OCI-M2 (cell line): ENCODE measurements around the gene SCRG1.

Source experiments
- DNase-seq: peaks from one replicate; lab custom pipeline; 2025; ENCODE audit not compliant: unreplicated experiment; lab: John Stamatoyannopoulos, UW

SCRG1 gene

DNA sequence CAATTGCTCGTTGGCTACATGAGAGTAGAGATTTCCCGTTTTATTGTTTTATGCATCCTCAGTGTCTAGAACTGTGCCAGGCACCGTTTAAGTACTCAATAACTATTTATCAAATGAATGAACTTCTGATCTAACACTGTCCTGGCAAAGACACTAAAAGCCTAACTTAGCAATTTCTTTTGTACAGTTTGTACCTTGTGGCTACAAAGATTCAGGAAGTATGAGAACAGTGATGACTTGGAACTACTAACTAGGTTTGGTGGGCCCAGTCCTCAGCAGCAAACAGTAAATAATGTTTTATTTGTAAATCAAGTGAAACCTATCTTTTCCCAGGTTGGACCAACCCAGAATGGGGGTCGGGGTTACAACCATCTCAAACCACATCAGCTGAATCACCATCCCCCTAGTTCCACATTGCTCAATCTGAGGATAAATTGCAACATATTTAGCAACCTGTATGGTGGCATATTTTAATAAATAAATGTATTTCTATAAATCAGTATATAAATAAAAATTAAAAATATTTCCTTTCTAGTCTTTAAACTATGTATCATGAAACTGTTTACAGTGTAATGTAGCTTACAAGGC is 12.3 kb upstream of the SCRG1 start:
- DNase-seq, result no peak

DNA sequence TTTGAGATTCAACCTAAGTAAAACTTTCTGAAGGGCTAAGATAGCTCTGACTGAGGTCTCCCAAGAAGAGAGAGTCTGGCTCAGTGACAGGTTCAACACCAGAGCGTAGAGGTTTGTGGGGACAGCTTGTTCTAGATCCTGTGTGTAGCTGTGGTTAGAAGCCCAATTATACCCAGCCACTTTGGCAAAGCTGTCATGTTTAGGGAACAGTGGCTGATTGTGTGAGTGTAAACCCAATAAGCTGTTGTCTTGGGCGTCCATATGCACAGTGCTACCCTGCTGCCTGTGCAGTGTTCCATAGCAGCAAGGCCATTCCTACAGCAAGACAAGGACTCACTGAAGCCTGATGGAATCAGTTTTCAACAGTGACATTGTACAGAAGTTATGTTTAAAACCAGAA is 11.2 kb upstream of the SCRG1 start:
- DNase-seq, result no peak

GRCh38 chr4:173405840-173406606 is 7.1 kb upstream of the SCRG1 start:
- DNase-seq, result no peak

GRCh38 chr4:173404296-173404865 is 5.5 kb upstream of the SCRG1 start:
- no peak for DNase-seq

- no peak for DNase-seq
Observed at GRCh38 chr4:173403051-173403450, 4.1 kb upstream of the SCRG1 start.

- DNase-seq, result no peak
Observed at GRCh38 chr4:173401063-173401462, 2.1 kb upstream of the SCRG1 start.

DNA sequence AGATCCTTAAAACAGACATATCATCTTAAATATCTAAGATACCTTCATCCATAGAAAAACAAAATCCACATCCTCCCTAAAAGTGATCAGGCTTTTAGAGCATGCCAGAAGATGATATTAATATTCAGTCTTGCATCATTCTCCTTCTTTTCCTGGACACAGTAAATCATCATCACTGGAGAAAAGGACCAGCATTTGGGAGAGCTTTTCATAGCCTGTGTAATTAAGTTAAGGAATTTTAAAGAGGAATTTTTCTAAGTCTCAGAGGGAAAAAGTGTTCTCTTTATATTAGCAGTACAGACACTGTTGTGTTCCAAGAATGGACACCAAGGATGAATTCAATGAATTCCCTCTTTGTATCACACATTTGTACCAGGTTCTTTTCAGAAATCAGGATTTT is 696 bp downstream of the SCRG1 start:
- no peak for DNase-seq

DNA sequence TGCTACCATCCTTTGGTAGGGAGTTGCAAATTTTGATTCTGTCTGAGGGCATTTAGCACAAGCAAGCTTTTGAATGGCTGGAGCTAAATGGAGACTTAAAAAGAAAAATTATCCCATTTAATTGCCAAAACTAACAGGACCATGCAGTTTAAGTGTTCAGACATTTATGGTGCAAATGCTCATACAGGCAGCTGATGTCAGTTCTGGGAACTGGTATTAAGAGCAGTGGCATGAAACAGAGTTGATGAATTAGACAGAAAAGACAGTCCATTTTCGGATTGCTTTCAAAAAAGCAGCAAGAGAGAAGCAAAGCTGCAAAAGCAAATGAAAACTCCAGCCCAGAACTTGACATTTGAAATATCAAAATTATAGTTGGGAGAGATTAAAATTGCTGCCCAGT is 1.3 kb downstream of the SCRG1 start:
- DNase-seq, result no peak

GRCh38 chr4:173391701-173392100 is 7.2 kb downstream of the SCRG1 start:
- DNase-seq, result no peak

DNA sequence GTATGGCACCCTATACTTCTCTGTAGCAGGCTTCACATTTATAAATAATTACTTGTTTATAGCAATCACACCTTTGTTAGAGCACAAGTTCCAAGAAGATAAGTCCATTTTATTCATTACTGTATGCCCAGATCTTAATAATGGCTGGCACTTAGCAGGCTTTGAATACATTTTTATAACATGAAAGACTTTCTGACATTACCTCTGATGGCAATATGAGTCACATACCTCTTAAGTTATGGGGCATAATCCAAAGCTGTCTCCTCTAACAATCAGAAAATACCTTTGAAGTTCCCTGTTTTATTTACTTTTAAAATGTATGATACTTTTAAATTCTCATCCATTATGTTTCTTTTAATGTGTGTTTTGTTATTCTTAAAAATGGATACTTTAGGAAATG is 12.2 kb downstream of the SCRG1 start:
- no peak for DNase-seq

DNA sequence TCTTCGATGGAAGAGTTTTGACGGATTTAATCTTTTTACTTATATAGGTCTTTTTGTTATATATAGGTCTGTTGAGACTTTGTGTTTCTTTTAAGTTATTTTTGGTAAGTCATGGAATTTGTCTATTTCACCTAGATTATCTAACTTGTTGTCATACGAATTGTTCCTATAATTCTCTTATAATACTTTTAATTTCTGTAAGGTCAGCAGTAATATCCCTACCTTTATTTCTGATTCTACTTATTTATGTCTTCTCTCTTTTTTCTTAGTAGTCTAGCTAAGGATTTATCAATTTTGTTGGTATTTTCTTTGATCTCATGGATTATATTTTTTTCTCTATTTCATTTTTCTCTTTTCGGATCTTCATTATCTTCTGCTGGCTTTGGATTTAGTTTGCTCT is 16.6 kb downstream of the SCRG1 start:
- no peak for DNase-seq

GRCh38 chr4:173381610-173382009 is 17.3 kb downstream of the SCRG1 start:
- DNase-seq, result no peak

GRCh38 chr4:173380987-173381386 is 17.9 kb downstream of the SCRG1 start:
- DNase-seq, result no peak

DNA sequence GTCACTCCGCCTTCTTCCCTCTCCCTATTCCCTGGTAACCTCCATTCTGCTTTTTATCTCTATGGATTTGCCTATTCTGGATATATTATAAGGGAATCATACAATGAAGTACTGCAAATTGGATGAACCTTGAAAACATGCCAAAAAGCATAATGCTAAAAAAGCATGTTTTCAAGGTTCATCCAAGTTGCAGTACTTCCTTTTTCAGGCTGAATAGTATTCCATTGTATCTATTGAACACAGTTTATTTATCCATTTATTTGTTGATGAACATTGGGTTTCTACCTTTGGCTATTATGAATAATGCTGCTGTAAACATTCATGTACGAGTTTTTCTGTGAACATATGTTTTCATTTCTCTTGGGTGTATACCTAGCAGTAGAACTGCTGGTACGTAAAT is 19.0 kb downstream of the SCRG1 start:
- no peak for DNase-seq

DNA sequence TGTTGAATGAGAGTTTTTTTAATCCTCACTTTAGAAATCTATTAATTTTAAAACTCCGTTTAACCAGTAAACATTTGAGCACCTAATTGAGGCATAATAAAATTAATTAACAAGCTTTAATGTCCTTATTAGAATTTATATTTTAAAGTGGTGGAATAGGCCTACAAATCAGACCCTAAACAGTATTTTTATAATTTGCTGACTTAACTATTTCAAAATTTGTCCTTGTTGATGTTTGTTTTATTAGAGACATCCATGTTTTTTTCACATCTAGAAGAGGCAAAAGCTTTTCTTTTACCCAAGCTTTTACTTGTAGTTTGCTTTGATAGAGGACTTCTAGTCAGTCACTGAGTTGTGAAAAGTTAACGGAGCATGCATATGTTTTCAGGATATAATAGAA is 24.3 kb downstream of the SCRG1 start:
- no peak for DNase-seq

- DNase-seq, result no peak
Observed at GRCh38 chr4:173371292-173372192, 27.4 kb downstream of the SCRG1 start.

DNA sequence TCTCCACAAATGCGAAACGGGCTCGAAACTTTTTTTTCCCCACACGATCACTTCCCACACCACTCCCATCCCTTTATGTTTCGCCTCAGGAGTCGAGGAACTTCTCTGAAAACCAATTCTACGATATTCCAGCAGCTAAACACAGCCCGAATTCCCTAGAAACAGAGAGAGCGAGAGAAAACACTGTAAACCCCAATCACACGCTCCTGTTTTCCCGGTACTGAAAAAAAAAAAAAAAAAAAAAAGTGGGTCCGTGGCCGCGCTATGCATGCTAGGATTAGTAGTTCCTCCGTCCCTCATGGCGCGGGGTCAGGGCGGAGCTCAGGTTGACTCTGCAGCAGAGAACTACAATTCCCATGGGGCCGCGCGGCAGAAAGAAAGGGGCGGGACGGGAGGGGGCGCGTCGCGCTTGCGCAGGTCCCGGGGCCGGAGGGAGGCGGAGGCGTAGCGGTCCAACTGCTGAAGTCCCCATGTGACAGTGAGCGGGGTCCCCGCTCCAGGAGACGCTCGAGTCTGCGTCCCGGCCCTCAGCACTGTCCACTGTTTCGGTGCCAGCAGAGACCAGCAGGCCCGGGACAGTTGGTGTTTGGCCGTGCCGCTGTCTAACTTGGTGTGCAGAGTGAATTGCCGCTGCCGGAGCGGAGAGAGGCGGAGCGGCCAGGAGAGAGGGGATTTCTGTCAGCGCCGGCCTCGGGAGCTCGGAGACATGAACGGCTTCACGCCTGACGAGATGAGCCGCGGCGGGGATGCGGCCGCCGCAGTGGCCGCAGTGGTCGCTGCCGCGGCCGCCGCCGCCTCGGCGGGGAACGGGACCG is 28.2 kb downstream of the SCRG1 start, which contains the start of gene SAP30:
SAP30 (plus strand) TSS at position 478 of the 815 bp plus-strand sequence; CDS start at position 707, 229 bp downstream.
- peak; percentile 37 for DNase-seq

DNA sequence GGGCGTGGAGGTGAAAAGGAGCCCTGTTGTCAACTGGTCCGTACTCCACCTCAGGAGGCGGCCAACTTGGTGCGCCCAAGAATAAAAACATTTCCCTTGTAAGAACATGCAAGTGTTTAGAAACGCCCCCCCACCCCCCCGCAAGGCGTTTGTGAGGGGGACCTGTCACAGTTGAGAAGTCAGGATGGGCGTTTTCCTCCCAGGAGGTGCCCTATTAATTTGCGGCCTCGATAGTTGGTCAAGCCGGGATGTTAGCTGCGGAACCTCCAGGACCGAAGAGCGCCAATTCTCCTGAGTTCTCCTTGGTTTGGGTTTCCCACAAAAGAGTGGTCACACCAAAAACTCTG is 28.8 kb downstream of the SCRG1 start:
- DNase-seq, result no peak

GRCh38 chr4:173367946-173368345 is 31.0 kb downstream of the SCRG1 start:
- DNase-seq, result no peak

DNA sequence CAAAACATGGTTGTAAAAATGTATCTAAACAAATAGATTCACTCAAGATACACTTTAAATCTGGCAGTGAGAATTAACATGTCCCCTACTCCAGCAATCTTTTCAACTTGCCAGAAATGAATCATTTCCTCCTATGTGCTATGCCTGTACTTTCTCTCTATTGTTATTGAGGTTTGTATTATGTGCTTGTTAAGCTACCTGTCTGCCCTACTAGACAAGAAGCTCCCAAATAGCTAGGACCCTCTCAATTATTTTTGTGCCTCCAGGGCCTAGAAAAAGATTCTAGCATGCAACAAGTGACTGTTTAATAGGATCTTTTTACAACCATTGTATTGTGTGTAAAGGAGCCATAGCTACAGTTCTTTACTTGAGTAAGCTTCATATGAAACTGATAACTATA is 31.6 kb downstream of the SCRG1 start:
- DNase-seq, result no peak
